GM12878 (cell line): ENCODE data around the gene TCF4. TPM values are rescaled to one million over a fixed set of nuclear protein-coding genes. Genes with fewer than 3 reads are reported as not detected.

Source experiments
- ATAC-seq: fragments of 200-7000 bp; cut with Tn5 transposase; 3 replicates; pipeline ENCODE4 v1.9.1; 2020; ENCODE audit warnings: mild to moderate bottlenecking, moderate library complexity
- BruUV-seq: library from RNA; stranded (reverse); fragments of 400-500 nt; replicated peaks from 2 replicates; lab custom pipeline; 2021; lab: Mats Ljungman, UMichigan
- CTCF ChIA-PET: fragments of 300-600 bp; sonication (Branson Sonifier 250); formaldehyde crosslinking; extraction: SDS; loops from one replicate; lab custom pipeline; 2021; ENCODE audit warnings: inconsistent platforms; lab: Yijun Ruan, JAX
- POLR2A ChIA-PET: fragments of 350-600 bp; formaldehyde crosslinking; extraction: SDS; loops from one replicate; lab custom pipeline; 2021; ENCODE audit warnings: inconsistent platforms; lab: Charles Lee
- RAD21 ChIA-PET: fragments of 300-600 bp; sonication (Branson Sonifier 250); formaldehyde crosslinking; loops from one replicate; lab custom pipeline; 2023; ENCODE audit warnings: antibody characterized with exemption; ENCODE audit not compliant: unreplicated experiment; lab: Charles Lee
- SMC1A ChIA-PET: fragments of 300-600 bp; sonication (Branson Sonifier 250); formaldehyde crosslinking; loops from one replicate; lab custom pipeline; 2023; ENCODE audit not compliant: unreplicated experiment, uncharacterized antibody; lab: Charles Lee
- DNase-seq: peaks from one replicate; pipeline ENCODE4 v3.0.0-alpha.2; 2011; ENCODE audit warnings: low read depth, low spot score
- FAIRE-seq: peaks from 3 replicates; lab custom pipeline; 2011; peaks lifted over from hg19 to GRCh38; lab: Jason Lieb, UNC
- H2AFZ ChIP-seq: 2 replicates; pipeline ENCODE4 v1.6.0; 2011; ENCODE audit warnings: low read depth, low read length, control low read depth; ENCODE audit not compliant: control insufficient read depth
- H3K27ac ChIP-seq: 2 replicates; pipeline ENCODE4 v1.5.1; 2011; ENCODE audit warnings: control low read depth; ENCODE audit not compliant: control insufficient read depth, insufficient read depth
- H3K27me3 ChIP-seq, 2 experiments: replicated peaks in 1 of 2; 2 replicates each; pipeline versions ENCODE4 v1.6.0 to v1.6.1; 2011; ENCODE audit warnings: low read length in 1 of 2; ENCODE audit not compliant: control insufficient read depth in 2 of 2, insufficient read depth in 2 of 2
- H3K36me3 ChIP-seq, 2 experiments: 2 replicates each; pipeline ENCODE4 v1.5.1; 2011; ENCODE audit warnings: low read length in 1 of 2; ENCODE audit not compliant: control insufficient read depth in 2 of 2, insufficient read depth in 2 of 2
- H3K4me1 ChIP-seq: 2 replicates; pipeline ENCODE4 v1.6.1; 2011; ENCODE audit warnings: mild to moderate bottlenecking, low read length, moderate library complexity, mixed read lengths; ENCODE audit not compliant: control insufficient read depth, insufficient read depth
- H3K4me2 ChIP-seq: 2 replicates; pipeline ENCODE4 v1.6.0; 2011; ENCODE audit warnings: control low read depth; ENCODE audit not compliant: control insufficient read depth, insufficient read depth
- H3K4me3 ChIP-seq: fragments of 200-600 bp; sonication (generic); 2 replicates; pipeline ENCODE4 v1.5.1; 2016
- H3K79me2 ChIP-seq: 2 replicates; pipeline ENCODE4 v1.6.0; 2011; ENCODE audit warnings: low read length; ENCODE audit not compliant: control insufficient read depth, insufficient read depth
- H3K9ac ChIP-seq: 2 replicates; pipeline ENCODE4 v1.8.0; 2011; ENCODE audit warnings: low read length, control low read depth, mixed read lengths; ENCODE audit not compliant: control insufficient read depth, insufficient read depth
- H3K9me3 ChIP-seq: replicated peaks from 3 replicates; pipeline ENCODE4 v1.5.1; 2011; ENCODE audit warnings: mild to moderate bottlenecking, low read length; ENCODE audit not compliant: control insufficient read depth, insufficient read depth
- H4K20me1 ChIP-seq: 2 replicates; pipeline ENCODE4 v1.6.0; 2011; ENCODE audit not compliant: control insufficient read depth, insufficient read depth
- ATF7 ChIP-seq: fragments of 450-650 bp; IDR thresholded peaks from 2 replicates; pipeline ENCODE4 v1.6.1; 2016; ENCODE audit warnings: low read depth, mild to moderate bottlenecking
- CBFB ChIP-seq: IDR thresholded peaks from 2 replicates; pipeline ENCODE4 v1.6.1; 2016; ENCODE audit warnings: antibody characterized with exemption, low read depth
- CHD2 ChIP-seq: IDR thresholded peaks from 2 replicates; pipeline ENCODE4 v1.6.1; 2011; ENCODE audit warnings: low read depth, low read length, improper control_type of control experiment, borderline replicate concordance
- CREB1 ChIP-seq: IDR thresholded peaks from 2 replicates; pipeline ENCODE4 v1.6.1; 2012; ENCODE audit warnings: low read depth, mild to moderate bottlenecking, inconsistent platforms
- DPF2 ChIP-seq: fragments of 450-650 bp; IDR thresholded peaks from 2 replicates; pipeline ENCODE4 v1.6.1; 2017; ENCODE audit warnings: mild to moderate bottlenecking
- GATAD2B ChIP-seq: fragments of 450-650 bp; conservative IDR thresholded peaks from 2 replicates; pipeline ENCODE4 v1.6.1; 2017; ENCODE audit warnings: low read depth, mild to moderate bottlenecking, moderate library complexity
- IKZF1 ChIP-seq: fragments of 450-650 bp; conservative IDR thresholded peaks from 2 replicates; pipeline ENCODE4 v1.6.1; 2017; ENCODE audit warnings: antibody characterized with exemption, mild to moderate bottlenecking
- NR2C1 ChIP-seq: fragments of 450-650 bp; IDR thresholded peaks from 2 replicates; pipeline ENCODE4 v1.6.1; 2017; ENCODE audit warnings: antibody characterized with exemption, mild to moderate bottlenecking, moderate library complexity
- RAD21 ChIP-seq: IDR thresholded peaks from 2 replicates; pipeline ENCODE4 v1.6.1; 2011; ENCODE audit warnings: mild to moderate bottlenecking, low read depth, low read length, moderate library complexity; ENCODE audit not compliant: insufficient read depth
- RAD51 ChIP-seq: fragments of 450-650 bp; IDR thresholded peaks from 2 replicates; pipeline ENCODE4 v1.6.1; 2016; ENCODE audit warnings: moderate library complexity, mild to moderate bottlenecking, inconsistent platforms
- RELA ChIP-seq: fragments of 450-650 bp; IDR thresholded peaks from 2 replicates; pipeline ENCODE4 v1.8.0; 2014; ENCODE audit warnings: borderline replicate concordance; ENCODE audit not compliant: partially characterized antibody
- SPI1 ChIP-seq: IDR thresholded peaks from 2 replicates; pipeline ENCODE4 v1.6.1; 2011; ENCODE audit warnings: low read depth, mild to moderate bottlenecking, low read length, moderate library complexity, borderline replicate concordance; ENCODE audit not compliant: insufficient read depth
- TCF3 ChIP-seq: IDR thresholded peaks from 2 replicates; pipeline ENCODE4 v1.6.1; 2012; ENCODE audit warnings: low read depth, mild to moderate bottlenecking, low read length, borderline replicate concordance; ENCODE audit not compliant: insufficient read depth
- ZNF207 ChIP-seq: fragments of 450-650 bp; IDR thresholded peaks from 2 replicates; pipeline ENCODE4 v1.6.1; 2014; ENCODE audit warnings: antibody characterized with exemption, mild to moderate bottlenecking, borderline replicate concordance
- ZNF217 ChIP-seq: fragments of 450-650 bp; IDR thresholded peaks from 2 replicates; pipeline ENCODE4 v1.6.1; 2017; ENCODE audit warnings: antibody characterized with exemption, mild to moderate bottlenecking
- ZNF384 ChIP-seq: IDR thresholded peaks from 2 replicates; pipeline ENCODE4 v1.6.1; 2012; ENCODE audit warnings: low read depth, mild to moderate bottlenecking, low read length, improper control_type of control experiment, borderline replicate concordance
- WGBS: methylation state at CpG from one replicate; pipeline ENCODE4 v1.1.6; 2016; ENCODE audit warnings: low lambda C conversion rate; ENCODE audit not compliant: insufficient replicate concordance, insufficient coverage; ENCODE audit errors: missing lambda C conversion rate; 5-methylcytosine and 5-hydroxymethylcytosine counted together
- in situ Hi-C: fragments of 300-500 bp; cut with MboI; formaldehyde crosslinking; loops from 9 replicates; pipeline ENCODE4 v1.14.3; 2018; ENCODE audit warnings: mixed read lengths
- intact Hi-C: fragments of 100-400 bp; cut with micrococcal nuclease; formaldehyde crosslinking; loops from one replicate; pipeline ENCODE4 v1.14.2; 2022; ENCODE audit not compliant: unreplicated experiment
- polyA plus RNA-seq, 11 experiments: library from polyadenylated mRNA; depleted of rRNA in 4 of 11; unstranded in 6 of 11; stranded (reverse) in 5 of 11; fragments of >200 nt; fragmentation: Nextera tagmentation in 4 of 11; fragmentation: Illumina TruSeq in 1 of 11; extraction: Ambion mirVana in 4 of 11; extraction: Trizol in 1 of 11; gene quantifications; 1 replicate in 1 of 11; 2 replicates in 10 of 11; pipeline versions ENCODE4 v1.2.1 to v1.2.3, GENCODE V29; 2011 to 2016; ENCODE audit warnings: inconsistent platforms in 2 of 11, missing spikeins in 2 of 11, low read depth in 1 of 11
- total RNA-seq, 4 experiments: library from RNA; depleted of rRNA in 3 of 4; stranded (reverse); fragments of >200 nt in 3 of 4; fragmentation: Illumina TruSeq in 1 of 4; extraction: Trizol in 1 of 4; gene quantifications; 2 replicates each; pipeline versions ENCODE4 v1.2.1 to v1.2.3, GENCODE V29; 2013 to 2021
- TF ChIP-seq, protein P1 (sequence below): IDR thresholded peaks from 2 replicates; pipeline ENCODE4 v1.6.1; 2011; ENCODE audit warnings: low read depth, low read length, improper control_type of control experiment, borderline replicate concordance
- TF ChIP-seq, protein P2 (sequence below): fragments of 450-650 bp; IDR thresholded peaks from 2 replicates; pipeline ENCODE4 v1.6.1; 2014; ENCODE audit warnings: mild to moderate bottlenecking
- TF ChIP-seq, protein P3 (sequence below): fragments of 450-650 bp; IDR thresholded peaks from 2 replicates; pipeline ENCODE4 v1.6.1; 2018; ENCODE audit warnings: mild to moderate bottlenecking, low read depth, moderate library complexity; ENCODE audit not compliant: partially characterized antibody
- TF ChIP-seq, protein P4 (sequence below): fragments of 450-650 bp; conservative IDR thresholded peaks from 2 replicates; pipeline ENCODE4 v1.6.1; 2017; ENCODE audit warnings: mild to moderate bottlenecking, moderate library complexity

Gene TCF4
- total and polyA plus RNA-seq, 10 of the 15 experiments (the other 5 are each of a cell fraction or from before 2014, with no cell fraction given), result 15.2 to 94.0 (median 31.5) TPM

DNA sequence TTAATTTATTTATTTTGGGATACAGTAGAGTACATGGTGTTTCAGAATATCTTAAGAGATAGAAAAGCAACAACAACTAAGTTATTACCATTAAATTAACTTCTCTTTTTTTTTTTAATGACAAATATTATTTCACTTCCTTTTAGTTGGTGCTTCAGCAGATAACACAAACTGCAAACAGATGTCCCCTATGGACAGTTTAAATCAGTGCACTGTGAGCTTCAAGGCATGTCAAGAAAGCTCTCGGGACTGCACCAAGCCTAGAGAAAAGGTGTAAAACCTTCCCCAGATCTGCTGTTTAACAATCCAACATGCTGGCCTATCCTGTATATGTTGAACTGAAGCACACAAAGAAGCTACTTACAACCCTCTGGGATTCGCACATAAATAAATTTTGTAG, 122.7 kb downstream of the TCF4 start:
- DNase-seq, result no peak
- Histone ChIP-seq H3K9ac (no peak overlapping the region), H3K79me2 (no peaks in the 10 kb centered on the region), H3K9me3 (no peaks in the 10 kb centered on the region), H2AFZ (no peak overlapping the region), H4K20me1 (no peaks in the 10 kb centered on the region), H3K27ac (no peak overlapping the region), H3K4me1 (no peaks in the 10 kb centered on the region), H3K4me3 (no peak overlapping the region), H3K36me3 (no peaks in the 10 kb centered on the region), H3K27me3 (no peaks in the 10 kb centered on the region; a peak in 1 of 4 replicates), H3K4me2 (no peak overlapping the region)
- 25% methylated on average over 2 of the region's 2 CpGs for WGBS
- BruUV-seq, result no TSS peak
- in situ Hi-C loops, result no loop called here
- POLR2A ChIA-PET, result no interaction called here
- TF ChIP-seq CREB1 (no peak), RAD51 (no peak), SPI1 (no peak), GATAD2B (no peak), ZNF217 (no peak), NR2C1 (no peak), DPF2 (no peak), CHD2 (no peak), ZNF384 (no peak), IKZF1 (no peak), ATF7 (no peak), RAD21 (no peak), RELA (no peak), CBFB (no peak), TCF3 (no peak), ZNF207 (no peak)
- TF ChIP-seq, protein P1, sequence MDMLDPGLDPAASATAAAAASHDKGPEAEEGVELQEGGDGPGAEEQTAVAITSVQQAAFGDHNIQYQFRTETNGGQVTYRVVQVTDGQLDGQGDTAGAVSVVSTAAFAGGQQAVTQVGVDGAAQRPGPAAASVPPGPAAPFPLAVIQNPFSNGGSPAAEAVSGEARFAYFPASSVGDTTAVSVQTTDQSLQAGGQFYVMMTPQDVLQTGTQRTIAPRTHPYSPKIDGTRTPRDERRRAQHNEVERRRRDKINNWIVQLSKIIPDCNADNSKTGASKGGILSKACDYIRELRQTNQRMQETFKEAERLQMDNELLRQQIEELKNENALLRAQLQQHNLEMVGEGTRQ, result no peak
- TF ChIP-seq, protein P2, sequence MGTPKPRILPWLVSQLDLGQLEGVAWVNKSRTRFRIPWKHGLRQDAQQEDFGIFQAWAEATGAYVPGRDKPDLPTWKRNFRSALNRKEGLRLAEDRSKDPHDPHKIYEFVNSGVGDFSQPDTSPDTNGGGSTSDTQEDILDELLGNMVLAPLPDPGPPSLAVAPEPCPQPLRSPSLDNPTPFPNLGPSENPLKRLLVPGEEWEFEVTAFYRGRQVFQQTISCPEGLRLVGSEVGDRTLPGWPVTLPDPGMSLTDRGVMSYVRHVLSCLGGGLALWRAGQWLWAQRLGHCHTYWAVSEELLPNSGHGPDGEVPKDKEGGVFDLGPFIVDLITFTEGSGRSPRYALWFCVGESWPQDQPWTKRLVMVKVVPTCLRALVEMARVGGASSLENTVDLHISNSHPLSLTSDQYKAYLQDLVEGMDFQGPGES, result no peak
- TF ChIP-seq, protein P3, sequence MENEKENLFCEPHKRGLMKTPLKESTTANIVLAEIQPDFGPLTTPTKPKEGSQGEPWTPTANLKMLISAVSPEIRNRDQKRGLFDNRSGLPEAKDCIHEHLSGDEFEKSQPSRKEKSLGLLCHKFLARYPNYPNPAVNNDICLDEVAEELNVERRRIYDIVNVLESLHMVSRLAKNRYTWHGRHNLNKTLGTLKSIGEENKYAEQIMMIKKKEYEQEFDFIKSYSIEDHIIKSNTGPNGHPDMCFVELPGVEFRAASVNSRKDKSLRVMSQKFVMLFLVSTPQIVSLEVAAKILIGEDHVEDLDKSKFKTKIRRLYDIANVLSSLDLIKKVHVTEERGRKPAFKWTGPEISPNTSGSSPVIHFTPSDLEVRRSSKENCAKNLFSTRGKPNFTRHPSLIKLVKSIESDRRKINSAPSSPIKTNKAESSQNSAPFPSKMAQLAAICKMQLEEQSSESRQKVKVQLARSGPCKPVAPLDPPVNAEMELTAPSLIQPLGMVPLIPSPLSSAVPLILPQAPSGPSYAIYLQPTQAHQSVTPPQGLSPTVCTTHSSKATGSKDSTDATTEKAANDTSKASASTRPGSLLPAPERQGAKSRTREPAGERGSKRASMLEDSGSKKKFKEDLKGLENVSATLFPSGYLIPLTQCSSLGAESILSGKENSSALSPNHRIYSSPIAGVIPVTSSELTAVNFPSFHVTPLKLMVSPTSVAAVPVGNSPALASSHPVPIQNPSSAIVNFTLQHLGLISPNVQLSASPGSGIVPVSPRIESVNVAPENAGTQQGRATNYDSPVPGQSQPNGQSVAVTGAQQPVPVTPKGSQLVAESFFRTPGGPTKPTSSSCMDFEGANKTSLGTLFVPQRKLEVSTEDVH, result no peak
- TF ChIP-seq, protein P4, sequence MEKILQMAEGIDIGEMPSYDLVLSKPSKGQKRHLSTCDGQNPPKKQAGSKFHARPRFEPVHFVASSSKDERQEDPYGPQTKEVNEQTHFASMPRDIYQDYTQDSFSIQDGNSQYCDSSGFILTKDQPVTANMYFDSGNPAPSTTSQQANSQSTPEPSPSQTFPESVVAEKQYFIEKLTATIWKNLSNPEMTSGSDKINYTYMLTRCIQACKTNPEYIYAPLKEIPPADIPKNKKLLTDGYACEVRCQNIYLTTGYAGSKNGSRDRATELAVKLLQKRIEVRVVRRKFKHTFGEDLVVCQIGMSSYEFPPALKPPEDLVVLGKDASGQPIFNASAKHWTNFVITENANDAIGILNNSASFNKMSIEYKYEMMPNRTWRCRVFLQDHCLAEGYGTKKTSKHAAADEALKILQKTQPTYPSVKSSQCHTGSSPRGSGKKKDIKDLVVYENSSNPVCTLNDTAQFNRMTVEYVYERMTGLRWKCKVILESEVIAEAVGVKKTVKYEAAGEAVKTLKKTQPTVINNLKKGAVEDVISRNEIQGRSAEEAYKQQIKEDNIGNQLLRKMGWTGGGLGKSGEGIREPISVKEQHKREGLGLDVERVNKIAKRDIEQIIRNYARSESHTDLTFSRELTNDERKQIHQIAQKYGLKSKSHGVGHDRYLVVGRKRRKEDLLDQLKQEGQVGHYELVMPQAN, result no peak
- SMC1A ChIA-PET, result interaction anchor here (0.9 kb wide), 1 partner anchor 16 kb away, joined by 5 read pairs; no protein-coding TSS in a partner anchor
- FAIRE-seq, result no peak
- RAD21 ChIA-PET, result no interaction called here
- CTCF ChIA-PET, result no interaction called here
- intact Hi-C loops, result no loop called here
- no peak for ATAC-seq
